GM21526 (cell line): ENCODE results near the gene SIL1.

Experiments used
- ATAC-seq: cut with Tn5 transposase; IDR thresholded peaks from one replicate; pipeline ENCODE4 v1.9.1; 2021; ENCODE audit warnings: moderate library complexity; ENCODE audit not compliant: unreplicated experiment, low FRiP score

Gene SIL1

DNA sequence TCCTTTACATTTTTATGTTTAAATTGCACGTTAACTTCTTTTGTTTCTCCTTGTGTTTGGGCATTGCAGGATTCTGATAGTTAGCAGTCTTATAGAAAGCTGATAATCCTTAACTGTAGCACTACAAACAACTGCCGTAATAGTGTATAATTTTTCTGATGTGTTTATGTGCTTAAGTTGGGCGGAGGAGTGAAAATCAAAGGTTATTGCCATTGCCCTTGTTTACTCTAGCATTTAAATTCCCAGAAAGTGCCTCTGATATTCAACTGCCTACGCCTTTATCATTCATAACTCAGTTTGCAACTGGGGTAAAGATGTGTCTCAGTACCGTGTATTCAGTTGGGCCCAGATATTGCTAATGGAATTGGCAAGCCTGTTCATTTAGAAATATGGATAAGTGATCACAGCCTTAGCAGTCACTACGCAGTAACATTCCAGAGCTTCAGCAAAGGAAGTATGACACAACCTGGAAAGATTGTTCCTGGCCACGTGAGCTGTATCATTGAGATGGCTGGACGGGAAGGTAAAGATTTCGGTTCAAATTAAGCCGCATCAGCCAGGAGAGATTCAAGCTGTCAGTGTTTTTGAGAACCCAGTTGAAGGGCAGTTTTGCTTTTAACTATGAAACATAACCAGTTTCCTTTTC lies 294.9 kb downstream of the SIL1 start:
- ATAC-seq, result no peak

DNA sequence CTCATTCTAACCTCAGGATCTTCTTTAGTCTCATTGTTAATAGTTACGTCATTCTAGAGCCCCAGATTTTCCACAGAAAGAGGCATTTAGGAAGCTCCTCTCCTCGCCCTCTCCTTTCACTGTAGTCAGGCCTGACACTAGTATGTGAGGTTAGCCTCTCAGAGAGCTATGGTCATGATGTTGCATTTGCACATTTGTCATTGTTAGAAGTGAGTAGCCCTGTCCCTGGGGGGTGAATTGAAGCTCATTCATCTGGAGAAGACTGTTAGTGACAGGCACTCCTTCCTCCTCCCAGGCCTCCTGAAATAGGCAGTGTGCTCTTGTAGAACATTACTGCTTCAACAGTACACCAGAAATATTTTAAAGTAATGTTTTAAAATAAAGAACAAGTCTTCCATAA lies 296.5 kb downstream of the SIL1 start:
- no peak for ATAC-seq

DNA sequence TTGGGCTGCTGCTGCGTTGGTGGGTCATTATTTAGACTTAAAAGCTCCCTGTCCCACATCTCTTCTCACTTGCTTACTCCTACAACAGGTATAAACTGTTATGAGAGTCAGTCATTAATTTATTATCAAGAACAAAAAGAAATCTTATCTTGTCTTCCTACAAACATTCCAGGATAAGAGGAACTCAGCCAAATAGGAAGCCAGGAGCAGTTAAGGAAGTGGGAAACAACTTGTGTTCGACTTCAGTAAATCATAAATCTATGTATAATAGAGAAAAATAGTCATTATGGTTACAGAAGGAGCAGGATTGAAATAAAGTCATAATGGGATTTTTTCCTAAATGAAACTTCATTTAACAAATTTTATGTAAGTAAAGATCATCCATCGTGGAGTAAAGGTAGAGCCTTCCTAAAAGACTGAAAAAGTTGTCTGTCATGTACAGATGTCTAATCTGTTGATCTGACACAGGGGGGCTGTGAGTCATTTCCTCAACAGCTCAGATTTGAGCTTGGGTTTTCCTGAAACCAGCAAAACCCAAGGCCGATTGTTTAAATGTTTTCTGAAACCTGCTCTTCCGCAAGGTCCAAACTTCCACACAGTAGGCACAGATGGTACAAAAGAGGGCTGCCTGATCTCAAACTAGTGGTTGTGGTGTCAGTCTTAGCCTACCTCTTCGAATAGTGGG lies 297.7 kb downstream of the SIL1 start:
- ATAC-seq, result no peak

DNA sequence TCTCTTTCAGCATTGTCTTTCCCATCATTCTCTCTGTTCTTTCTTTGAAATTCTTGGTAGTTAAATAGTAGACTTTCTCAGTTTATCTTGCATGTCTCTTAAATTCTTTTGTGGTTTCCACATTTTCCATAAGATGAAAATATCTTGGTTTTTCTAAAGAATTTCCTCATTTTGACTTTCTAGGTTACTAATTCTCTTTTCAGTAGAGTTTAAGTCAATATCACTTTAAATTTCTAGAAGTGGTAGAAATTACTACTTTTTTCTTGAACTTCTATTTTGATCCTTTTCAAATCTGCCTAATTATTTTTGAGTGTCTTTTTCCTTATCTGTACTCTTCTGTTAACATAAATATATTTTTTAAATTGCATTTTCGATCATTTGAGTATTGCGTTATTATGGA lies 299.4 kb downstream of the SIL1 start:
- ATAC-seq, result no peak

DNA sequence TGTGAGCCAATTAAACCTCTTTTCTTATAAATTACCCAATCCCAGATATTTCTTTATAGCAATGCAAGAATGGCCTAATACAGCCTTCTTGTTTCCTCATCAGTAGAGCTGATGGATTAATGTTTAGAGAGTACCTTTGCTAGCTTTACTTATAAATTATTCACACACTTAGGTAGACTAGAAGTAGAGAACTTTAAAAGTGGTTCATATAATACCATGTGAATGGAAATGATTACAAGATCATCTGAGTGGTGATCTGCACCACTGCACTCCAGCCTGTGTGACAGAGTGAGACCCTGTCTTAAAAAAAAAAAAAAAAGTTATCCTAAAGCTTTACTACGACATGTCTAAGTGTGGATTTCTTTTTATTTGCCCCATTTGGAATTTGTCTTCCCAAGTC lies 299.9 kb downstream of the SIL1 start:
- ATAC-seq, result no peak
